HepG2 (cell line): ENCODE data around the gene CCS. TPM values are rescaled to one million over a fixed set of nuclear protein-coding genes. Genes with fewer than 3 reads are reported as not detected.
A peak's percentile ranks its signal among the peaks of the same experiment; 100 is the strongest.

Experiments
- ARNT2 ChIP-seq: sonication (generic); formaldehyde crosslinking; IDR thresholded peaks from 2 replicates; pipeline ENCODE4 v1.8.0; 2022; ENCODE audit warnings: mild to moderate bottlenecking, low read depth, missing genetic modification reagents, moderate library complexity
- ATF7 ChIP-seq, 2 experiments: fragments of 450-650 bp in 1 of 2; sonication (generic) in 1 of 2; formaldehyde crosslinking in 1 of 2; IDR thresholded peaks; 2 replicates each; pipeline versions ENCODE4 v1.4.0 to v1.6.1; 2016 to 2020; ENCODE audit warnings: antibody characterized with exemption in 1 of 2, mild to moderate bottlenecking in 1 of 2, missing genetic modification reagents in 1 of 2
- CENPT ChIP-seq: sonication (generic); formaldehyde crosslinking; IDR thresholded peaks from 2 replicates; pipeline ENCODE4 v1.8.0; 2022; ENCODE audit warnings: low read depth, mild to moderate bottlenecking, moderate library complexity, missing genetic modification reagents
- ELF4 ChIP-seq: sonication (generic); formaldehyde crosslinking; IDR thresholded peaks from 2 replicates; pipeline ENCODE4 v1.5.0; 2020; ENCODE audit warnings: missing genetic modification reagents, mild to moderate bottlenecking, moderate library complexity, borderline replicate concordance
- GTF2F1 ChIP-seq: fragments of 150-350 bp; IDR thresholded peaks from 2 replicates; pipeline ENCODE4 v1.6.1; 2014; ENCODE audit warnings: low read length
- HOXA9 ChIP-seq: sonication (generic); formaldehyde crosslinking; IDR thresholded peaks from 2 replicates; pipeline ENCODE4 v1.8.1; 2022; ENCODE audit warnings: missing genetic modification reagents, mild to moderate bottlenecking, moderate library complexity, borderline replicate concordance
- MATR3 ChIP-seq: sonication (generic); formaldehyde crosslinking; IDR thresholded peaks from 2 replicates; pipeline ENCODE4 v1.4.0; 2020; ENCODE audit warnings: missing genetic modification reagents
- MEF2D ChIP-seq: sonication (generic); formaldehyde crosslinking; IDR thresholded peaks from 2 replicates; pipeline ENCODE4 v1.5.1; 2020; ENCODE audit warnings: mild to moderate bottlenecking, missing genetic modification reagents
- MXD4 ChIP-seq: IDR thresholded peaks from 2 replicates; pipeline ENCODE4 v1.6.1; 2016; ENCODE audit warnings: mild to moderate bottlenecking, missing biosample characterization, missing genetic modification reagents
- NFE2L1 ChIP-seq: sonication (generic); formaldehyde crosslinking; IDR thresholded peaks from 2 replicates; pipeline ENCODE4 v1.4.0; 2020; ENCODE audit warnings: missing genetic modification reagents, mild to moderate bottlenecking, borderline replicate concordance
- PLRG1 ChIP-seq: fragments of 450-650 bp; conservative IDR thresholded peaks from 2 replicates; pipeline ENCODE4 v1.6.1; 2016
- RBM39 ChIP-seq: fragments of 200-400 bp; formaldehyde crosslinking; IDR thresholded peaks from one replicate; pipeline ENCODE4 v1.6.1; 2018; ENCODE audit warnings: antibody characterized with exemption, mild to moderate bottlenecking, low read depth, low read length; ENCODE audit not compliant: poor library complexity, severe bottlenecking
- SAP130 ChIP-seq: IDR thresholded peaks from 2 replicates; pipeline ENCODE4 v1.6.1; 2016; ENCODE audit warnings: low read depth
- ZFX ChIP-seq: sonication (generic); formaldehyde crosslinking; IDR thresholded peaks from 2 replicates; pipeline ENCODE4 v1.4.0; 2020; ENCODE audit warnings: mild to moderate bottlenecking, low read depth, missing genetic modification reagents, moderate library complexity
- ZNF143 ChIP-seq: sonication (generic); formaldehyde crosslinking; IDR thresholded peaks from 2 replicates; pipeline ENCODE4 v1.4.0; 2020; ENCODE audit warnings: missing genetic modification reagents
- ZNF430 ChIP-seq: sonication (generic); formaldehyde crosslinking; IDR thresholded peaks from 2 replicates; pipeline ENCODE4 v1.9.0; 2021; ENCODE audit warnings: mild to moderate bottlenecking, missing genetic modification reagents
- ZNF841 ChIP-seq: sonication (generic); formaldehyde crosslinking; IDR thresholded peaks from 2 replicates; pipeline ENCODE4 v1.8.1; 2023; ENCODE audit warnings: missing genetic modification reagents, borderline replicate concordance
- ZSCAN9 ChIP-seq: IDR thresholded peaks from 2 replicates; pipeline ENCODE4 v1.6.1; 2016; ENCODE audit warnings: borderline replicate concordance
- polyA plus RNA-seq, 8 experiments: library from polyadenylated mRNA; depleted of rRNA in 3 of 8; stranded (reverse) in 7 of 8; unstranded in 1 of 8; fragments of >200 nt; fragmentation: Illumina TruSeq in 4 of 8; extraction: Trizol in 4 of 8; gene quantifications; 2 replicates each; pipeline versions ENCODE4 v1.2.1 to v1.2.3, GENCODE V29; 2011 to 2016; ENCODE audit warnings: low read depth in 4 of 8, missing spikeins in 1 of 8, mixed read lengths in 1 of 8; ENCODE audit not compliant: insufficient read depth in 1 of 8
- total RNA-seq, 5 experiments: library from RNA; depleted of rRNA; stranded (reverse); fragments of >200 nt; fragmentation: Illumina TruSeq; extraction: Trizol; gene quantifications; 2 replicates each; pipeline ENCODE4 v1.2.3, GENCODE V29; 2016; ENCODE audit warnings: low read depth in 1 of 5
- TF ChIP-seq, protein P1 (sequence below): IDR thresholded peaks from 2 replicates; pipeline ENCODE4 v1.6.1; 2016; ENCODE audit warnings: low read depth
- TF ChIP-seq, protein P2 (sequence below): sonication (generic); formaldehyde crosslinking; IDR thresholded peaks from 2 replicates; pipeline ENCODE4 v1.4.0; 2020; ENCODE audit warnings: missing genetic modification reagents, borderline replicate concordance
- TF ChIP-seq, protein P3 (sequence below): IDR thresholded peaks from 2 replicates; pipeline ENCODE4 v1.6.1; 2012; ENCODE audit warnings: inconsistent platforms
- TF ChIP-seq, protein P4 (sequence below): sonication (generic); formaldehyde crosslinking; IDR thresholded peaks from 2 replicates; pipeline ENCODE4 v1.4.0; 2020; ENCODE audit warnings: missing genetic modification reagents; ENCODE audit errors: not compliant biosample characterization

Gene CCS
- total and polyA plus RNA-seq, 2 of the 13 experiments (the other 11 are each of a cell fraction or from before 2014, with no cell fraction given): 25.4 to 44.6 TPM

DNA sequence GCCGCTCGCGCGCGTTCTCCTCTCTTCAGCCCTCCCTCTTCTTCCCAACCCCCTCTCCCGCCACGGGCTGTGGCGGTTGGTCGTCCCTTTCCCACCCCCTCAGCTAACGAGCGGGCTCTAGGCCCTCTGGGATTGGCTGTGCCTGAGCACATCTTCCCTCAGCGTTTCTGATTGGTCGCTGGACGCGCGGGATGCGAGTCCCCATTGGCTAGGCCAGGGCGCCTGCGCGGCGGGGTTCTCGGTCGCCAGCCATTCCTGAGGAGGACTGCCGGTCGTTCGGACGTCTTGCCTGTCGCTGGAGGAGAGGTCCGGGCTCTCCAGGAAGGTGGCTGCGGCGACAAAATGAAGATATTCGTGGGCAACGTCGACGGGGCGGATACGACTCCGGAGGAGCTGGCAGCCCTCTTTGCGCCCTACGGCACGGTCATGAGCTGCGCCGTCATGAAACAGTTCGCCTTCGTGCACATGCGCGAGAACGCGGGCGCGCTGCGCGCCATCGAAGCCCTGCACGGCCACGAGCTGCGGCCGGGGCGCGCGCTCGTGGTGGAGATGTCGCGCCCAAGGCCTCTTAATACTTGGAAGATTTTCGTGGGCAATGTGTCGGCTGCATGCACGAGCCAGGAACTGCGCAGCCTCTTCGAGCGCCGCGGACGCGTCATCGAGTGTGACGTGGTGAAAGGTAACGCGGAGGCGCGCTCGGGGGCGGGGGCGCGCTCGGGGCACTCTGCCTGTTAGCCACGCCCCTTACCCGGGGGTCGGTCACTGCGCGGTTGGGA, 23.6 kb downstream of the CCS start, which contains the start of gene RBM14 (continued):
- TF ChIP-seq, protein P1, sequence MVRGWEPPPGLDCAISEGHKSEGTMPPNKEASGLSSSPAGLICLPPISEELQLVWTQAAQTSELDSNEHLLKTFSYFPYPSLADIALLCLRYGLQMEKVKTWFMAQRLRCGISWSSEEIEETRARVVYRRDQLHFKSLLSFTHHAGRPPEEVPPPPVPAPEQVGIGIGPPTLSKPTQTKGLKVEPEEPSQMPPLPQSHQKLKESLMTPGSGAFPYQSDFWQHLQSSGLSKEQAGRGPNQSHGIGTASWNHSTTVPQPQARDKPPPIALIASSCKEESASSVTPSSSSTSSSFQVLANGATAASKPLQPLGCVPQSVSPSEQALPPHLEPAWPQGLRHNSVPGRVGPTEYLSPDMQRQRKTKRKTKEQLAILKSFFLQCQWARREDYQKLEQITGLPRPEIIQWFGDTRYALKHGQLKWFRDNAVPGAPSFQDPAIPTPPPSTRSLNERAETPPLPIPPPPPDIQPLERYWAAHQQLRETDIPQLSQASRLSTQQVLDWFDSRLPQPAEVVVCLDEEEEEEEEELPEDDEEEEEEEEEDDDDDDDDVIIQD (CRISPR knock-in tag): 0 out of 2 replicates have a peak, but pooled peaks have one; percentile 10
- TF ChIP-seq, protein P2, sequence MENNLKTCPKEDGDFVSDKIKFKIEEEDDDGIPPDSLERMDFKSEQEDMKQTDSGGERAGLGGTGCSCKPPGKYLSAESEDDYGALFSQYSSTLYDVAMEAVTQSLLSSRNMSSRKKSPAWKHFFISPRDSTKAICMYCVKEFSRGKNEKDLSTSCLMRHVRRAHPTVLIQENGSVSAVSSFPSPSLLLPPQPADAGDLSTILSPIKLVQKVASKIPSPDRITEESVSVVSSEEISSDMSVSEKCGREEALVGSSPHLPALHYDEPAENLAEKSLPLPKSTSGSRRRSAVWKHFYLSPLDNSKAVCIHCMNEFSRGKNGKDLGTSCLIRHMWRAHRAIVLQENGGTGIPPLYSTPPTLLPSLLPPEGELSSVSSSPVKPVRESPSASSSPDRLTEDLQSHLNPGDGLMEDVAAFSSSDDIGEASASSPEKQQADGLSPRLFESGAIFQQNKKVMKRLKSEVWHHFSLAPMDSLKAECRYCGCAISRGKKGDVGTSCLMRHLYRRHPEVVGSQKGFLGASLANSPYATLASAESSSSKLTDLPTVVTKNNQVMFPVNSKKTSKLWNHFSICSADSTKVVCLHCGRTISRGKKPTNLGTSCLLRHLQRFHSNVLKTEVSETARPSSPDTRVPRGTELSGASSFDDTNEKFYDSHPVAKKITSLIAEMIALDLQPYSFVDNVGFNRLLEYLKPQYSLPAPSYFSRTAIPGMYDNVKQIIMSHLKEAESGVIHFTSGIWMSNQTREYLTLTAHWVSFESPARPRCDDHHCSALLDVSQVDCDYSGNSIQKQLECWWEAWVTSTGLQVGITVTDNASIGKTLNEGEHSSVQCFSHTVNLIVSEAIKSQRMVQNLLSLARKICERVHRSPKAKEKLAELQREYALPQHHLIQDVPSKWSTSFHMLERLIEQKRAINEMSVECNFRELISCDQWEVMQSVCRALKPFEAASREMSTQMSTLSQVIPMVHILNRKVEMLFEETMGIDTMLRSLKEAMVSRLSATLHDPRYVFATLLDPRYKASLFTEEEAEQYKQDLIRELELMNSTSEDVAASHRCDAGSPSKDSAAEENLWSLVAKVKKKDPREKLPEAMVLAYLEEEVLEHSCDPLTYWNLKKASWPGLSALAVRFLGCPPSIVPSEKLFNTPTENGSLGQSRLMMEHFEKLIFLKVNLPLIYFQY (CRISPR knock-in tag): no peak
- TF ChIP-seq SAP130 (CRISPR knock-in tag): peak; percentile 85
- TF ChIP-seq PLRG1: no peak
- peak; percentile 45; the same call in 1 of the 2 replicates for TF ChIP-seq GTF2F1
- TF ChIP-seq ZFX: peak; percentile 76; the same call in 1 of the 2 replicates
- peak; percentile 79; the same call in 1 of the 2 replicates for TF ChIP-seq MXD4 (CRISPR knock-in tag)
- peak; percentile 76 for TF ChIP-seq ZSCAN9 (CRISPR knock-in tag)
- TF ChIP-seq, protein P3, sequence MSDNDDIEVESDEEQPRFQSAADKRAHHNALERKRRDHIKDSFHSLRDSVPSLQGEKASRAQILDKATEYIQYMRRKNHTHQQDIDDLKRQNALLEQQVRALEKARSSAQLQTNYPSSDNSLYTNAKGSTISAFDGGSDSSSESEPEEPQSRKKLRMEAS: peak; percentile 87
- no peak for TF ChIP-seq ZNF841 (CRISPR knock-in tag)
- peak; percentile 67; the same call in 1 of the 2 replicates for TF ChIP-seq MEF2D (CRISPR knock-in tag)
- peak; percentile 54 for TF ChIP-seq ZNF143 (CRISPR knock-in tag)
- TF ChIP-seq HOXA9 (CRISPR knock-in tag): peak; percentile 79; the same call in 1 of the 2 replicates
- TF ChIP-seq MATR3 (CRISPR knock-in tag): no peak
- TF ChIP-seq ARNT2 (CRISPR knock-in tag): peak; percentile 60
- TF ChIP-seq ELF4: no peak
- peak; percentile 81 for TF ChIP-seq RBM39
- TF ChIP-seq, protein P4, sequence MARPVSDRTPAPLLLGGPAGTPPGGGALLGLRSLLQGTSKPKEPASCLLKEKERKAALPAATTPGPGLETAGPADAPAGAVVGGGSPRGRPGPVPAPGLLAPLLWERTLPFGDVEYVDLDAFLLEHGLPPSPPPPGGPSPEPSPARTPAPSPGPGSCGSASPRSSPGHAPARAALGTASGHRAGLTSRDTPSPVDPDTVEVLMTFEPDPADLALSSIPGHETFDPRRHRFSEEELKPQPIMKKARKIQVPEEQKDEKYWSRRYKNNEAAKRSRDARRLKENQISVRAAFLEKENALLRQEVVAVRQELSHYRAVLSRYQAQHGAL: peak; percentile 82
- 0 out of 2 replicates have a peak, but pooled peaks have one; percentile 48 for TF ChIP-seq CENPT (CRISPR knock-in tag)
- no peak; the same call in 1 of the 2 replicates for TF ChIP-seq NFE2L1 (CRISPR knock-in tag)
- no peak for TF ChIP-seq ATF7 (IDR thresholded peaks at IDR 0.05)
- TF ChIP-seq ATF7 (CRISPR knock-in tag; IDR thresholded peaks at IDR 0.05): peak; percentile 49
- TF ChIP-seq ZNF430: 0 out of 2 replicates have a peak, but pooled peaks have one; percentile 40
